Raji (cell line): ENCODE measurements around the gene PIGS.

Experiments used
- POLR2A ChIP-seq: IDR thresholded peaks from 2 replicates; pipeline ENCODE4 v1.6.1; 2011; ENCODE audit warnings: low read depth, low read length, control low read depth; ENCODE audit not compliant: insufficient read depth

Gene PIGS

GRCh38 chr17:28584434-28584833 is 13.1 kb upstream of the PIGS start:
- no peak for TF ChIP-seq POLR2A

GRCh38 chr17:28582513-28582912 is 11.2 kb upstream of the PIGS start:
- no peak for TF ChIP-seq POLR2A

GRCh38 chr17:28580959-28581358 is 9.6 kb upstream of the PIGS start:
- TF ChIP-seq POLR2A, result no peak

GRCh38 chr17:28579526-28579925 is 8.2 kb upstream of the PIGS start:
- TF ChIP-seq POLR2A, result no peak

GRCh38 chr17:28578246-28579195 is 7.2 kb upstream of the PIGS start:
- no peak for TF ChIP-seq POLR2A

GRCh38 chr17:28577466-28577824 is 6.1 kb upstream of the PIGS start:
- no peak for TF ChIP-seq POLR2A

GRCh38 chr17:28576758-28577465 is 5.6 kb upstream of the PIGS start, which contains the start of gene ALDOC:
Gene ALDOC, minus strand, starts transcription at chr17:28576895. Its CDS starts 1,363 bp downstream, at chr17:28575532.
- peak; percentile 84 for TF ChIP-seq POLR2A

GRCh38 chr17:28575126-28575795 is 3.9 kb upstream of the PIGS start:
- no peak for TF ChIP-seq POLR2A

- no peak for TF ChIP-seq POLR2A
Measured at GRCh38 chr17:28574526-28574925, 3.2 kb upstream of the PIGS start.

GRCh38 chr17:28573966-28574480 is 2.7 kb upstream of the PIGS start:
- no peak for TF ChIP-seq POLR2A

- TF ChIP-seq POLR2A, result no peak
Measured at GRCh38 chr17:28573521-28573920, 2.2 kb upstream of the PIGS start.

- TF ChIP-seq POLR2A, result no peak
Measured at GRCh38 chr17:28573040-28573380, 1.7 kb upstream of the PIGS start.

- no peak for TF ChIP-seq POLR2A
Measured at GRCh38 chr17:28572259-28573039, 1.1 kb upstream of the PIGS start.

- TF ChIP-seq POLR2A, result no peak
Measured at GRCh38 chr17:28570716-28571360, 486 bp downstream of the PIGS start.
